ENCODE results near the gene CPLANE1. TPM values are rescaled to one million over a fixed set of nuclear protein-coding genes. Genes with fewer than 3 reads are reported as not detected.

CPLANE1 gene
- total RNA-seq, 1 experiment from 2014 or later, result 21.9 TPM

- no TSS peak for BruUV-seq (replicated peaks)
Measured at GRCh38 chr5:37197340-37198050, 51.7 kb downstream of the CPLANE1 start.

GRCh38 chr5:37190592-37190991, 58.6 kb downstream of the CPLANE1 start:
- no peak for TF ChIP-seq CTCF (conservative IDR thresholded peaks at IDR 0.05; ENCODE audit: low read depth, low read length)
- TF ChIP-seq EZH2 (IDR thresholded peaks at IDR 0.05; ENCODE audit: borderline replicate concordance, low read depth, low read length, poor library complexity, severe bottlenecking), result no peak
- no peaks in the 10 kb centered on the region for H3K4me1 ChIP-seq (ENCODE audit: insufficient read depth, low read length, poor library complexity, severe bottlenecking)
- peaks cover 3% of the 10 kb centered on the region for H3K36me3 ChIP-seq (ENCODE audit: insufficient read depth, low read length, poor library complexity, severe bottlenecking)
- CTCF ChIA-PET, result no interaction called here
- no peaks in the 10 kb centered on the region for H3K27me3 ChIP-seq (replicated peaks; ENCODE audit: insufficient read depth, low read depth, low read length, poor library complexity)
- H3K4me3 ChIP-seq (ENCODE audit: low read depth, low read length, poor library complexity, severe bottlenecking), result no peak overlapping the region
- intact Hi-C loops (cut with micrococcal nuclease; ENCODE audit: unreplicated experiment), result no loop called here
- POLR2A ChIA-PET (ENCODE audit: low non-redundant PET), result no interaction called here
- H3K9me3 ChIP-seq (ENCODE audit: low read depth, low read length, poor library complexity, severe bottlenecking), result no peaks in the 10 kb centered on the region
- H3K27ac ChIP-seq (ENCODE audit: low read depth, low read length, poor library complexity, severe bottlenecking), result no peak overlapping the region
- BruUV-seq (replicated peaks), result no TSS peak
- no peak for DNase-seq (ENCODE audit: low spot score)

More at GRCh38 chr5:37197340-37198050, 51.7 kb downstream of the CPLANE1 start:
- H3K9me3 ChIP-seq (ENCODE audit: low read depth, low read length, poor library complexity, severe bottlenecking), result no peaks in the 10 kb centered on the region
- H3K36me3 ChIP-seq (ENCODE audit: insufficient read depth, low read length, poor library complexity, severe bottlenecking), result no peaks in the 10 kb centered on the region
- ChIA-PET POLR2A (ENCODE audit: low non-redundant PET) (interaction anchor here (0.6 kb wide), 1 partner anchor 1988 kb away, joined by 3 read pairs; no protein-coding TSS in a partner anchor), CTCF (no interaction called here)
- H3K4me1 ChIP-seq (ENCODE audit: insufficient read depth, low read length, poor library complexity, severe bottlenecking), result no peaks in the 10 kb centered on the region
- no peak for TF ChIP-seq EZH2 (IDR thresholded peaks at IDR 0.05; ENCODE audit: borderline replicate concordance, low read depth, low read length, poor library complexity, severe bottlenecking)
- TF ChIP-seq CTCF (conservative IDR thresholded peaks at IDR 0.05; ENCODE audit: low read depth, low read length), result no peak
- no peaks in the 10 kb centered on the region for H3K27me3 ChIP-seq (replicated peaks; ENCODE audit: insufficient read depth, low read depth, low read length, poor library complexity)
- no peak for DNase-seq (ENCODE audit: low spot score)
- H3K27ac ChIP-seq (ENCODE audit: low read depth, low read length, poor library complexity, severe bottlenecking), result no peak overlapping the region
- intact Hi-C loops (cut with micrococcal nuclease; ENCODE audit: unreplicated experiment), result no loop called here
- no peak overlapping the region for H3K4me3 ChIP-seq (ENCODE audit: low read depth, low read length, poor library complexity, severe bottlenecking)

- DNase-seq (ENCODE audit: low spot score), result no peak
- H3K9me3 ChIP-seq (ENCODE audit: low read depth, low read length, poor library complexity, severe bottlenecking), result no peaks in the 10 kb centered on the region
- TF ChIP-seq CTCF (conservative IDR thresholded peaks at IDR 0.05; ENCODE audit: low read depth, low read length) (no peak), EZH2 (IDR thresholded peaks at IDR 0.05; ENCODE audit: borderline replicate concordance, low read depth, low read length, poor library complexity, severe bottlenecking) (no peak)
- no peak overlapping the region for H3K4me3 ChIP-seq (ENCODE audit: low read depth, low read length, poor library complexity, severe bottlenecking)
- CTCF ChIA-PET, result no interaction called here
- no TSS peak for BruUV-seq (replicated peaks)
- intact Hi-C loops (cut with micrococcal nuclease; ENCODE audit: unreplicated experiment), result no loop called here
- H3K27me3 ChIP-seq (replicated peaks; ENCODE audit: insufficient read depth, low read depth, low read length, poor library complexity), result no peaks in the 10 kb centered on the region
- POLR2A ChIA-PET (ENCODE audit: low non-redundant PET), result no interaction called here
- no peak overlapping the region for H3K27ac ChIP-seq (ENCODE audit: low read depth, low read length, poor library complexity, severe bottlenecking)
- H3K4me1 ChIP-seq (ENCODE audit: insufficient read depth, low read length, poor library complexity, severe bottlenecking), result no peaks in the 10 kb centered on the region
- H3K36me3 ChIP-seq (ENCODE audit: insufficient read depth, low read length, poor library complexity, severe bottlenecking), result peaks cover 9% of the 10 kb centered on the region
Measured at GRCh38 chr5:37189355-37189754, 59.8 kb downstream of the CPLANE1 start.
